A549 (cell line): ENCODE measurements around the gene KIAA0825. TPM values are rescaled to one million over a fixed set of nuclear protein-coding genes. Genes with fewer than 3 reads are reported as not detected.

Experiments
- ATAC-seq, 2 experiments: fragments of 200-7000 bp in 1 of 2; fragments of >200 bp in 1 of 2; cut with Nextera tagmentation in 1 of 2; cut with Tn5 transposase in 1 of 2; 3 replicates each; pipeline versions ENCODE4 v1.8.0 to v1.9.1; 2018 to 2020; ENCODE audit warnings: mild to moderate bottlenecking in 1 of 2, moderate library complexity in 1 of 2
- CTCF ChIA-PET: fragments of 300-600 bp; sonication (Branson Sonifier 250); formaldehyde crosslinking; extraction: SDS; loops from one replicate; lab custom pipeline; 2021; ENCODE audit warnings: antibody characterized with exemption, inconsistent platforms; lab: Yijun Ruan, JAX
- POLR2A ChIA-PET: fragments of 350-600 bp; formaldehyde crosslinking; extraction: SDS; loops from one replicate; lab custom pipeline; 2021; ENCODE audit warnings: antibody characterized with exemption, inconsistent platforms; lab: Yijun Ruan, JAX
- DNase-seq, 2 experiments: peaks; one replicate each; pipeline versions ENCODE4 v3.0.0 to v3.0.0-alpha.2; 2011 to 2016; ENCODE audit warnings: low read depth in 1 of 2, low spot score in 1 of 2
- FAIRE-seq: peaks from 2 replicates; lab custom pipeline; 2011; peaks lifted over from hg19 to GRCh38; lab: Jason Lieb, UNC
- H3K27ac ChIP-seq, 2 experiments: fragments of >200 bp; sonication (Bioruptor Twin); formaldehyde crosslinking; 3 replicates each; pipeline ENCODE4 v1.5.1; 2016 to 2017
- H3K4me1 ChIP-seq: fragments of >200 bp; sonication (Bioruptor Twin); formaldehyde crosslinking; 3 replicates; pipeline ENCODE4 v1.6.1; 2016
- H3K4me2 ChIP-seq: fragments of >200 bp; sonication (Bioruptor Twin); formaldehyde crosslinking; 3 replicates; pipeline ENCODE4 v1.6.1; 2016
- H3K4me3 ChIP-seq: fragments of >200 bp; sonication (Bioruptor Twin); formaldehyde crosslinking; 3 replicates; pipeline ENCODE4 v1.5.1; 2016
- H3K9me3 ChIP-seq: fragments of >200 bp; sonication (Bioruptor Twin); formaldehyde crosslinking; 3 replicates; pipeline ENCODE4 v1.6.1; 2016
- BCL3 ChIP-seq: fragments of >200 bp; sonication (Bioruptor Twin); formaldehyde crosslinking; IDR thresholded peaks from 3 replicates; pipeline ENCODE4 v1.6.1; 2016
- E2F6 ChIP-seq: IDR thresholded peaks from 2 replicates; pipeline ENCODE4 v1.6.1; 2012; ENCODE audit warnings: low read depth, borderline replicate concordance
- ELK1 ChIP-seq: fragments of 150-350 bp; IDR thresholded peaks from 2 replicates; pipeline ENCODE4 v1.6.1; 2014; ENCODE audit warnings: low read depth, mild to moderate bottlenecking, low read length
- ESRRA ChIP-seq: fragments of 150-350 bp; IDR thresholded peaks from 2 replicates; pipeline ENCODE4 v1.6.1; 2014; ENCODE audit warnings: mild to moderate bottlenecking, low read length, borderline replicate concordance
- GATA3 ChIP-seq: IDR thresholded peaks from 2 replicates; pipeline ENCODE4 v1.6.1; 2012; ENCODE audit warnings: borderline replicate concordance
- HDAC2 ChIP-seq: fragments of 200-600 bp; sonication (generic); IDR thresholded peaks from 2 replicates; pipeline ENCODE4 v1.6.1; 2016
- HMGXB4 ChIP-seq: fragments of 250-450 bp; sonication (Bioruptor Pico); IDR thresholded peaks from 2 replicates; pipeline ENCODE4 v1.5.0; 2021; ENCODE audit warnings: mild to moderate bottlenecking, moderate library complexity, borderline replicate concordance
- HOXB13 ChIP-seq: fragments of 250-450 bp; sonication (Bioruptor Pico); IDR thresholded peaks from 2 replicates; pipeline ENCODE4 v1.5.0; 2020; ENCODE audit warnings: low read depth, mild to moderate bottlenecking, moderate library complexity
- JUN ChIP-seq, 2 experiments: fragments of >200 bp; sonication (Bioruptor Twin); formaldehyde crosslinking; IDR thresholded peaks; 2 replicates in 1 of 2; 3 replicates in 1 of 2; pipeline ENCODE4 v1.6.1; 2016 to 2017
- JUNB ChIP-seq: fragments of >200 bp; sonication (Bioruptor Twin); formaldehyde crosslinking; IDR thresholded peaks from 2 replicates; pipeline ENCODE4 v1.6.1; 2016
- KDM5A ChIP-seq: fragments of 200-600 bp; sonication (generic); IDR thresholded peaks from 2 replicates; pipeline ENCODE4 v1.6.1; 2016; ENCODE audit warnings: antibody characterized with exemption, mild to moderate bottlenecking
- MAX ChIP-seq: IDR thresholded peaks from 2 replicates; pipeline ENCODE4 v1.6.1; 2012
- NPAS2 ChIP-seq: fragments of 250-450 bp; sonication (Bioruptor Pico); IDR thresholded peaks from 2 replicates; pipeline ENCODE4 v1.8.0; 2022; ENCODE audit warnings: mild to moderate bottlenecking, moderate library complexity, borderline replicate concordance
- NR3C1 ChIP-seq: fragments of >200 bp; sonication (Bioruptor Twin); formaldehyde crosslinking; IDR thresholded peaks from 3 replicates; pipeline ENCODE4 v1.6.1; 2017
- PHF8 ChIP-seq: fragments of 200-600 bp; sonication (generic); IDR thresholded peaks from 2 replicates; pipeline ENCODE4 v1.6.1; 2016; ENCODE audit warnings: low read depth, mild to moderate bottlenecking, antibody characterized with exemption, moderate library complexity, borderline replicate concordance
- POLR2A ChIP-seq: IDR thresholded peaks from 2 replicates; pipeline ENCODE4 v1.6.1; 2012; ENCODE audit warnings: mild to moderate bottlenecking, low read length
- SMC3 ChIP-seq: fragments of >200 bp; sonication (Bioruptor Twin); formaldehyde crosslinking; IDR thresholded peaks from 3 replicates; pipeline ENCODE4 v1.6.1; 2018; ENCODE audit warnings: inconsistent platforms
- SREBF2 ChIP-seq: fragments of 450-650 bp; IDR thresholded peaks from 2 replicates; pipeline ENCODE4 v1.6.1; 2014; ENCODE audit warnings: mild to moderate bottlenecking, moderate library complexity
- WGBS: methylation state at CpG from one replicate; pipeline ENCODE4 v1.1.6; 2017; ENCODE audit errors: missing lambda C conversion rate; 5-methylcytosine and 5-hydroxymethylcytosine counted together
- polyA minus RNA-seq: library from RNA; depleted of rRNA, polyadenylated mRNA; stranded (reverse); fragments of >200 nt; gene quantifications from 2 replicates; pipeline ENCODE4 v1.2.3, GENCODE V29; 2011; rRNA and poly(A)+ RNA removed
- polyA plus RNA-seq, 4 experiments: library from polyadenylated mRNA; depleted of rRNA in 3 of 4; stranded (reverse); fragments of >200 nt; fragmentation: RNase III in 1 of 4; extraction: RNeasy Plus Mini Kit Qiagen cat#74134 plus additional on column Dnase treatment in 1 of 4; gene quantifications; 2 replicates in 3 of 4; 3 replicates in 1 of 4; pipeline ENCODE4 v1.2.3, GENCODE V29; 2011 to 2017

KIAA0825 gene
- polyA plus RNA-seq (2011; rRNA removed) = 0.80 and 0.89 TPM in 2 replicates
- 0.08 and 0.09 TPM in 2 replicates for polyA plus RNA-seq (2012; cell fraction: cytosol; rRNA removed)
- polyA plus RNA-seq (2012; cell fraction: nucleus; rRNA removed) = 0.04 TPM in 1 of 2 replicates, not detected in the other
- polyA plus RNA-seq (2017; fragmentation: RNase III; extraction: RNeasy Plus Mini Kit Qiagen cat#74134 plus additional on column Dnase treatment) = 0.54 to 0.75 TPM (median 0.57 TPM) in 3 replicates
- 0.39 and 0.70 TPM in 2 replicates for polyA minus RNA-seq

- ChIA-PET POLR2A (interaction anchor here (0.7 to 1.2 kb wide), 2 partner anchors 81 to 462 kb away, joined by 3 read pairs; no protein-coding TSS in a partner anchor), CTCF (interaction anchor here (1.2 to 1.6 kb wide), 2 partner anchors 74 to 94 kb away, joined by 3 to 4 read pairs; no protein-coding TSS in a partner anchor)
- WGBS = under 1% methylated on average over 13 of the region's 63 CpGs
These were observed at the start of gene KIAA0825, which contains the start of gene SLF1 for GRCh38 chr5:94618493-94619328. Gene KIAA0825, minus strand, starts transcription at chr5:94618604. Its CDS starts 81,478 bp downstream, at chr5:94537126. Gene SLF1, plus strand, starts transcription at chr5:94618669. Its CDS starts 10,142 bp downstream, at chr5:94628811.

GRCh38 chr5:94667937-94668336, 49.5 kb upstream of the KIAA0825 start:
- Histone ChIP-seq H3K4me3 (no peak overlapping the region), H3K4me1 (no peaks in the 10 kb centered on the region), H3K9me3 (no peaks in the 10 kb centered on the region), H3K4me2 (no peak overlapping the region), H3K27ac (no peak overlapping the region)
- no peak for TF ChIP-seq SREBF2
- no peak for TF ChIP-seq BCL3
- no peak for TF ChIP-seq HDAC2
- no peak for TF ChIP-seq JUNB
- TF ChIP-seq ELK1 = no peak
- TF ChIP-seq HMGXB4 (CRISPR knock-in tag) = no peak
- no peak for TF ChIP-seq NR3C1
- CTCF ChIA-PET = interaction anchor here (0.6 to 1.7 kb wide), 4 partner anchors 11 to 853 kb away, joined by 3 to 4 read pairs (median 4); no protein-coding TSS in a partner anchor
- no peak for ATAC-seq
- WGBS = 93% methylated on average over 3 of the region's 3 CpGs
- FAIRE-seq = no peak
- POLR2A ChIA-PET = no interaction called here
- no peak for DNase-seq

More at GRCh38 chr5:94618493-94619328, at the start of gene KIAA0825, which contains the start of gene SLF1:
- ATAC-seq = peak; percentile 97 to 98
- no peak for FAIRE-seq
- peak within 1 kb of the TSS; percentile 71 to 89 for H3K27ac ChIP-seq
- TF ChIP-seq PHF8 (peak; percentile 74), NPAS2 (CRISPR knock-in tag) (no peak), E2F6 (peak; percentile 92), GATA3 (0 out of 2 replicates have a peak, but pooled peaks have one; percentile 17), MAX (peak; percentile 91), SMC3 (no peak), KDM5A (peak; percentile 79), BCL3 (no peak), ESRRA (no peak), HOXB13 (CRISPR knock-in tag) (no peak), ELK1 (no peak), JUN (IDR thresholded peaks at IDR 0.05) (peak; percentile 27 to 67; a peak in 2 of 5 replicates), POLR2A (peak; percentile 73)
- TF ChIP-seq, all 56 proteins: peak for 7
- H3K9me3 ChIP-seq = no peaks in the 10 kb centered on the region
- H3K4me1 ChIP-seq = peaks cover 15% of the 10 kb centered on the region; the same call in 2 of the 3 replicates
- peak within 1 kb of the TSS; percentile 80 for H3K4me2 ChIP-seq
- peak within 1 kb of the TSS; percentile 76 for H3K4me3 ChIP-seq
- DNase-seq = peak; percentile 85 to 87
